GM19452 (cell line): Measurements from ENCODE around the gene LOXL4.

ENCODE experiments used
- ATAC-seq: cut with Tn5 transposase; IDR thresholded peaks from one replicate; pipeline ENCODE4 v1.9.1; 2021; ENCODE audit not compliant: unreplicated experiment

Gene LOXL4

GRCh38 chr10:98267894-98268693 lies at the start of gene LOXL4:
TSS of gene LOXL4 (minus strand) at chr10:98268194. CDS start at chr10:98263019, 5,175 bp downstream.
- ATAC-seq = no peak

GRCh38 chr10:98316661-98317060 lies 48.7 kb upstream of the LOXL4 start:
- no peak for ATAC-seq

- no peak for ATAC-seq
Measured at GRCh38 chr10:98316170-98316569, 48.2 kb upstream of the LOXL4 start.

GRCh38 chr10:98314532-98315284 lies 46.7 kb upstream of the LOXL4 start:
- ATAC-seq = no peak

GRCh38 chr10:98313598-98313997 lies 45.6 kb upstream of the LOXL4 start:
- no peak for ATAC-seq

- no peak for ATAC-seq
Measured at GRCh38 chr10:98312822-98313221, 44.8 kb upstream of the LOXL4 start.

- no peak for ATAC-seq
Measured at GRCh38 chr10:98312349-98312748, 44.4 kb upstream of the LOXL4 start.

GRCh38 chr10:98310701-98311100 lies 42.7 kb upstream of the LOXL4 start:
- ATAC-seq = no peak

GRCh38 chr10:98309366-98310355 lies 41.7 kb upstream of the LOXL4 start:
- no peak for ATAC-seq

- no peak for ATAC-seq
Measured at GRCh38 chr10:98308669-98309365, 40.8 kb upstream of the LOXL4 start.

GRCh38 chr10:98307916-98308541 lies 40.0 kb upstream of the LOXL4 start:
- ATAC-seq = no peak

GRCh38 chr10:98306501-98306900 lies 38.5 kb upstream of the LOXL4 start:
- ATAC-seq = no peak

- no peak for ATAC-seq
Measured at GRCh38 chr10:98303569-98303968, 35.6 kb upstream of the LOXL4 start.

- no peak for ATAC-seq
Measured at GRCh38 chr10:98302741-98303365, 34.9 kb upstream of the LOXL4 start.

GRCh38 chr10:98301664-98302319 lies 33.8 kb upstream of the LOXL4 start:
- no peak for ATAC-seq

GRCh38 chr10:98300526-98301229 lies 32.7 kb upstream of the LOXL4 start:
- no peak for ATAC-seq

- ATAC-seq = no peak
Measured at GRCh38 chr10:98299341-98299740, 31.3 kb upstream of the LOXL4 start.

- ATAC-seq = no peak
Measured at GRCh38 chr10:98296524-98296923, 28.5 kb upstream of the LOXL4 start.
